GM19372 (cell line): ENCODE data around the gene ADGRG4.

ENCODE experiments used
- ATAC-seq: cut with Tn5 transposase; IDR thresholded peaks from one replicate; pipeline ENCODE4 v1.9.1; 2021; ENCODE audit warnings: mild to moderate bottlenecking, low read depth, moderate library complexity; ENCODE audit not compliant: unreplicated experiment

Gene ADGRG4

GRCh38 chrX:136291824-136292223 is 8.9 kb upstream of the ADGRG4 start:
- ATAC-seq = no peak

- no peak for ATAC-seq
Observed at GRCh38 chrX:136292656-136293055, 8.1 kb upstream of the ADGRG4 start.

- no peak for ATAC-seq
Observed at GRCh38 chrX:136295380-136295779, 5.4 kb upstream of the ADGRG4 start.

- ATAC-seq = no peak
Observed at GRCh38 chrX:136303041-136303440, 2.3 kb downstream of the ADGRG4 start.

GRCh38 chrX:136304493-136304892 is 3.7 kb downstream of the ADGRG4 start:
- ATAC-seq = no peak

- no peak for ATAC-seq
Observed at GRCh38 chrX:136306182-136306581, 5.4 kb downstream of the ADGRG4 start.

GRCh38 chrX:136307471-136307870 is 6.7 kb downstream of the ADGRG4 start:
- ATAC-seq = no peak

- ATAC-seq = no peak
Observed at GRCh38 chrX:136310411-136310810, 9.6 kb downstream of the ADGRG4 start.

GRCh38 chrX:136318156-136318555 is 17.4 kb downstream of the ADGRG4 start:
- ATAC-seq = no peak

GRCh38 chrX:136318895-136319597 is 18.3 kb downstream of the ADGRG4 start:
- ATAC-seq = no peak

- no peak for ATAC-seq
Observed at GRCh38 chrX:136319600-136319999, 18.8 kb downstream of the ADGRG4 start.

- no peak for ATAC-seq
Observed at GRCh38 chrX:136321532-136321931, 20.8 kb downstream of the ADGRG4 start.

- ATAC-seq = no peak
Observed at GRCh38 chrX:136322064-136322463, 21.3 kb downstream of the ADGRG4 start.

- ATAC-seq = no peak
Observed at GRCh38 chrX:136325377-136325776, 24.6 kb downstream of the ADGRG4 start.

GRCh38 chrX:136328933-136329332 is 28.2 kb downstream of the ADGRG4 start:
- ATAC-seq = no peak

- no peak for ATAC-seq
Observed at GRCh38 chrX:136336623-136337022, 35.9 kb downstream of the ADGRG4 start.

- ATAC-seq = no peak
Observed at GRCh38 chrX:136339702-136340101, 38.9 kb downstream of the ADGRG4 start.

GRCh38 chrX:136344320-136344719 is 43.6 kb downstream of the ADGRG4 start:
- ATAC-seq = no peak

- no peak for ATAC-seq
Observed at GRCh38 chrX:136346506-136346905, 45.7 kb downstream of the ADGRG4 start.

- ATAC-seq = no peak
Observed at GRCh38 chrX:136347706-136348105, 46.9 kb downstream of the ADGRG4 start.

GRCh38 chrX:136353526-136354093 is 52.8 kb downstream of the ADGRG4 start:
- no peak for ATAC-seq

GRCh38 chrX:136354201-136354600 is 53.4 kb downstream of the ADGRG4 start:
- ATAC-seq = no peak
